Transverse colon (tissue), 4 donors: ENCODE results near the gene S100A3.

Source experiments
- POLR2A ChIP-seq: fragments of 450-650 bp; IDR thresholded peaks from one replicate; pipeline ENCODE4 v1.6.1; 2016; ENCODE audit warnings: antibody characterized with exemption, mild to moderate bottlenecking, moderate library complexity
- POLR2AphosphoS5 ChIP-seq, 3 donors: sonication (generic); formaldehyde crosslinking; IDR thresholded peaks; one replicate each; pipeline ENCODE4 v1.6.1; 2016; ENCODE audit warnings: antibody characterized with exemption in 3 of 3
- TF ChIP-seq, protein P1 (sequence below), 5 experiments: fragments of 200-600 bp in 3 of 5; fragments of 450-650 bp in 2 of 5; sonication (generic) in 3 of 5; IDR thresholded peaks; 1 replicate in 2 of 5; 2 replicates in 3 of 5; pipeline ENCODE4 v1.5.1; 2016 to 2017; ENCODE audit warnings: antibody characterized with exemption in 5 of 5, inconsistent platforms in 3 of 5, mild to moderate bottlenecking in 2 of 5, moderate library complexity in 1 of 5

DNA sequence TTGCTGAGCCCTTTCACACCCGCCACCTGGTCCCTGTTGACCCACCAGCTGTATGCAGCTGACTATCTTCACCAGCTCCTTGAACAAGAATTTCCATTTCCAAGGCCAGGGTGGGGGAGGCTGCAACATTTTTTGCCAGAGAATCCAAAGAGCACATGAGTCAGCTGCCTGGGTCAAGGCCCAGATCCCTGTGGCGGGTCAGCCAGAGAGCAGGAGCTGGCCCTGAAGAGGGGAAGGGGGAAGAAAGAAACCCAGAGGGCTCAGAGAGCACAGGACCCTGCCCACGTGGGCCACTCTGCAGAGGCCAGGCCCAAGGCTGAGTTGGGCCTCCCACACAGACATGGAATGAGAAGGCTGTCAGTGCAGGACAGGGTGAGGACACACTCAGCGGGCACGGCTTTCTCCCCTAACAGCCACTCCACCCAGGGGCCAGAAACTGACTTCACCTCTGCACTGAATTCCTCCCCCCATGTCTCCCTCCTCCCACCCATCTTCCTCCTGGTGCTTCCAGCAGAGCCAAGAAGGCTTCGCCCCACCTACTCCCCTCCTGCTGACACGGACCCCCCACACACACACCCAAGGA, 42.1 kb downstream of the S100A3 start:
- TF ChIP-seq POLR2AphosphoS5 (IDR thresholded peaks at IDR 0.05) (peak; percentile 82 to 91 (median 91)), POLR2A (no peak)
- TF ChIP-seq, protein P1, sequence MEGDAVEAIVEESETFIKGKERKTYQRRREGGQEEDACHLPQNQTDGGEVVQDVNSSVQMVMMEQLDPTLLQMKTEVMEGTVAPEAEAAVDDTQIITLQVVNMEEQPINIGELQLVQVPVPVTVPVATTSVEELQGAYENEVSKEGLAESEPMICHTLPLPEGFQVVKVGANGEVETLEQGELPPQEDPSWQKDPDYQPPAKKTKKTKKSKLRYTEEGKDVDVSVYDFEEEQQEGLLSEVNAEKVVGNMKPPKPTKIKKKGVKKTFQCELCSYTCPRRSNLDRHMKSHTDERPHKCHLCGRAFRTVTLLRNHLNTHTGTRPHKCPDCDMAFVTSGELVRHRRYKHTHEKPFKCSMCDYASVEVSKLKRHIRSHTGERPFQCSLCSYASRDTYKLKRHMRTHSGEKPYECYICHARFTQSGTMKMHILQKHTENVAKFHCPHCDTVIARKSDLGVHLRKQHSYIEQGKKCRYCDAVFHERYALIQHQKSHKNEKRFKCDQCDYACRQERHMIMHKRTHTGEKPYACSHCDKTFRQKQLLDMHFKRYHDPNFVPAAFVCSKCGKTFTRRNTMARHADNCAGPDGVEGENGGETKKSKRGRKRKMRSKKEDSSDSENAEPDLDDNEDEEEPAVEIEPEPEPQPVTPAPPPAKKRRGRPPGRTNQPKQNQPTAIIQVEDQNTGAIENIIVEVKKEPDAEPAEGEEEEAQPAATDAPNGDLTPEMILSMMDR (IDR thresholded peaks at IDR 0.05) = no peak
